ENCODE results near the gene LIPI.
"Not testable (repeated sequence)": the region's sequence is repeated elsewhere in the genome, so short reads cannot be mapped to it uniquely, and the experiment has no call there.

LIPI gene

DNA sequence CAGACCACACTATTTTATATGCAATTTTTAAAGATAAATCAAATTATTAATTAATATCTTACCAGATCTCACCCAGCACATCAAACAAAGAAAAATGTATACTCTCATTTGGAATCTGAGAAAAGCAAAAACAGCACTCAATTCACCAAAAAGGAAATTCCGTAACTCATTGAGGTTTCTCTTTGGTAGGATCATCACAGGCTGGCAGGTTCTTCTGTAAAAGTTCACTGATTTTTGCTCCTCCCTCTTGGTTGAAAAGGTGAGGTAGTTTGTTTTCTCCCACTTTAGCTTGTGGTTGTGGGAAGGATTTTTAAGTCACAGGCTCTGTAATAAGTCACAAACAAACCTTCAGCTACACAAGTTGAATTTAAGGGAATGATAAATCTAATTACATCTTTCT, at the start of gene LIPI:
TSS of gene LIPI (minus strand) at position 218 of the 400 bp plus-strand sequence. CDS start at position 108, 110 bp downstream.
- DNase-seq (ENCODE audit: low spot score): no peak

DNA sequence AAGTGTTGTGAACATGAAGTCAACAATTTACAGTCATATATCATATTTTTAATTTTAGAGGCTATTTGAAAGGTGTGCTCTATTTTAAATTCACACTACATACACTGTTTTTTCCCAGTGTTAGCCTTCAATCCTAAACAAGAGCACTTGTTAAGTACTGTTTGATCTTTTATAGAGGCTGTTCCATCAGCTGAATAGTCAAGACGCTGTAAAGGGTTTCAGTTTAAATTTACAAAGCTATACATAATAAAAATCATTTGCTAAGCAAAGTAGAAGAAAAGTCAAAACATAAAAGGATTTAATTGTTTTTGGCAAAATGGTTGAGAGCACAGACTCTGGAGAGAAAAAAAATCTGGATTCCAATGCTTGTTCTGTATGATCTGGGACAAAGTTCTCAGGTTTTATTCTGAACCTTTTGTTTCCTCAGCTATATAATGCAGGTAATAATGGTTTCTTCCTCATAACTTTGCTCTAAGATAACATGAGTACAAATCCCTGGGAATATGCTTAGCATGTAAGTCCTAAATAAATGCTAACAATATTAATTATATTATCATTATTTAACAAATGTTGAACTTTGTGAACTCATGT, 49.5 kb upstream of the LIPI start:
- DNase-seq (ENCODE audit: low spot score): no peak

DNA sequence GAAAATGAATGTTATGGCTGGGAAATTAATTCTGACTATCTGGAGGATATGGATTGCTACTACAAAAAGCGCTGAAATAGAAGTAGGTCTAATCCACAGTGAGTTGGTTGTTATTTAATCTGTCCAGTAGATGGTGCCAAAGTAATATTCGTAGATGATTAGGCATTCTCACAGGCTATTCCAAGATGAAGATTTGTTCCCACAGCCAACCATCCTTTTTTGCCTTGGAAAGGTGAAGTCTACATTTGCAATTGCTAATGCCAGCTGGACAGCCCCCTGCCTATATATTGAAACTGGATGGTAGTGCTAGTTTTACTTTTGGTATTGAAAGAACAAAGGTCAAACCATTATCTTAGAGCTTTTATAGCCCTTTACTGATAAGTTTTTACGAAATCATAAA, 49.0 kb upstream of the LIPI start:
- no peak for DNase-seq (ENCODE audit: low spot score)

DNA sequence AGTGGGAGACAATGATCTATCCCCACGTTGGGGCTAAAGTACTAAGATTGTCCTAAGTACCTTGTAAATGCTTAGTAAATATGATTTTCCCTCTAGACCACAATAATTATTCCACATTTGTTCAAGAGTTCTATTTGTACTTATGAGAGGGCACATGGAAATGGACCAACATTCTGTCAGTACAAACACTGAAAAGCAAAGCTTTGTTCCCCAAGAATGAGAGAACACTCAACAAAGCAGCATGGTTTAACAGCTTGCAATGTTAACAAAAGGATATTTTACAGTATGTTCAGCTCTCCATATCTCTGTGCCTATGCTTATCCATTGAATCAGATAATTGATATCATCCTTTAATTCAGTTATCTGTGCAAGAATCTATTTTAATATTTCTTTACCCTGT, 40.6 kb upstream of the LIPI start:
- DNase-seq (ENCODE audit: low spot score): no peak

DNA sequence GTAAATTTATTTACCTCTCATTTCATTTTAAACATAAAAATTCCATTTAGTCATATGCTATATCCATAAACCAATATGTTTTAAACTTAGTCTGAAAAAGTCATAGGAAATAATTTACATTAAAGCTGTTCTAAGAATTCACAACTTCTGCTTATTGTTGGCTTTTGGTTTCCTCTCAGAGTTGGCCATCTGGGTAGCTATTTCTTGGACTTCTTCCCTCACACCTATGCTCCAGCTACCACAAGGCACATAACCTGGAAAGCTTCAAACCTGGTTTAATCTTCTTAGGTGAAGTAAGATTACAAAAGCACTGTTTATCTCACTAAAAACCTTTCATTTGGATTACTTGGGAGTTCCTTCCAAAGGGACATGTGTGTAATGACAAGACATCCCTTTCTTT, 35.0 kb upstream of the LIPI start:
- no peak for DNase-seq (ENCODE audit: low spot score)

DNA sequence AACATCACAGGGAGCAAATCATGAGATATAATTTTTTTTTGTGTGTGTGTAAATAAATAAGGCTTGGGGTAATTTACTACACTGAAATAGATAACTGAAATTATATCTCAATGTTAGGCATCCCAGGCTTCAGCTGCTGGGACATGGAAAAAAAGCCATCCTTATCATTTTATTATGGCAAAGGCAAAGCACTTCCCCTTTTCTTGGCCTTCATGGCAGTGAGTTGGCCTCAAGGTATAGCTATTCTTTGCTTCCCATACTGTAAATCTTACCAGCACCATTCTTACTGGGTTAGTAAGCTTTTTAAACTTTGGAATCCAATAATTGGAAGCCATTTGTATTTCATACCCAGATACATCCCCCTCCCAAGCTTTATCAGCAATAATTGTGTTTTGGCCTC, 34.2 kb upstream of the LIPI start:
- DNase-seq (ENCODE audit: low spot score): no peak

DNA sequence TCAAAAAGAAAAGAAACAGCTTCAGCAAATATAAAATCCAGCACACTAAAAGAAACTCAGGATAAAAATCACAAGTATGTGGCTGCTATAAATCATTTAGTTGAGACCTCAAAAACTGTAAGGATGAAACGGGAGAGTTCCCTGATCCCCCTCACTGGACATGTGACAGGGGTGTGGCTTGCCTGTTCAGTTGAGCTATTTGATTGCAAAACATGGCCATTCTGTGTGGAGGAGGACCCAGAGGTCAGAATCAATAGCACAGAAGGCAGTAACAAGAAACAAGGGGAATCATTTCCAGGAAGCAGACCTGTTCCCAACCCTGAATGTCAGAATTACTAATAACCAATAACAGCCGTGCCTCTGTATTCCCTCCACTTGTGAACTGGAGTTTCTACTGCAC, 33.1 kb upstream of the LIPI start:
- no peak for DNase-seq (ENCODE audit: low spot score)

DNA sequence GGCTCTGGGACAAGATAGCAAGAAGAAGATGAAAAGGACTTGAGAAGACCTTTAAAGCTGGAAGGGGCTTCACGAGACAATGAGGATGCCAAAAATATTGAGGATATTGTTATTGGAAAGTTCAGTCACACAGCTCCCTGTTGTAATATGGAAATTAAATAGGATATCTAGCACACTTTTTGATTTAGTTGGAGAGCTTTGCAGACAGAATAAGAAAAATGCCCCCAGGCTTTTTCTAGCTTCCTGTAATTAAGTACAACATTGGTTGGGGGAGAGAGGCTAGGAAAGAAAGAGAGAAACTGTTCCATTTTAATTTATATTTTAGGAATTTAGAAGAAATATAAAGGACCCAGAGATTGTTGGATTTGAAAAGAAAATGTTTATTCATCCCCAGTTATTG, 32.7 kb upstream of the LIPI start:
- no peak for DNase-seq (ENCODE audit: low spot score)

DNA sequence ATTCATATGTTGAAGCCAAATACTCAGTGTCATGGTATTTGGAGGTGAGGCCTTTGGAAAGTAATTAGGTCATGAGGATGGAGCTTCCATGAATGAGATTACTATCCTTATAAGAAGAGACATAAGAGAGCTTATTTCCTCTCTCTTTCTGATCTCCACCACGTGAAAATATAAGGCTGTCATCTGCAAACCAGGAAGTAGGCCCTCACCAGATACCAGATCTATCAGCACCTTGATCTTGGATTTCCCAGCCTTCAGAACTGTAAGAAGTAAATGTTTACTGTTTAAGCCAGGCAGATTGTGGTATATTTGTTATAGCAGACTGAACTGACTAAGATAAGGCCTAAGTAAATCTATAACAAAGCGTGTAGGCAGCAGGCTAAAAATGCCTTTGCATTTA, 30.5 kb upstream of the LIPI start:
- no peak for DNase-seq (ENCODE audit: low spot score)

DNA sequence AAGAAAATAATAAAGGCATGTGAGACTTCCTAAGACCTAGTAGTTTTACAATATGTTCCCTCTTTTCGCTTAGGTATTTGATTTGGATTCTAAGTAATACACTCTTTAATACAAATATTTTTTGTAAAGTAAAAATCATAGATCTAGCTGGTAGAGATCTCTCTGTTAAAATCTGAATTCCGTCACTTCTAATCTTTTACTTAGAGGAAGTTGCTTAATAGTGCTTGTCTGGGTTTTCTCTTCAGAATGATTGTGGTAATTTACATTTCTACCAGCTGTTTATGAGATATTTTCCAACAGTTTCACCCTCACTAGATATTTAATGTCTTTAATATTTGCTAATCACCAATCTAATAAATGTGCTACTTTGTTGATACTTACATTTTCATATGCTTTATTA, 28.5 kb upstream of the LIPI start:
- no peak for DNase-seq (ENCODE audit: low spot score)

DNA sequence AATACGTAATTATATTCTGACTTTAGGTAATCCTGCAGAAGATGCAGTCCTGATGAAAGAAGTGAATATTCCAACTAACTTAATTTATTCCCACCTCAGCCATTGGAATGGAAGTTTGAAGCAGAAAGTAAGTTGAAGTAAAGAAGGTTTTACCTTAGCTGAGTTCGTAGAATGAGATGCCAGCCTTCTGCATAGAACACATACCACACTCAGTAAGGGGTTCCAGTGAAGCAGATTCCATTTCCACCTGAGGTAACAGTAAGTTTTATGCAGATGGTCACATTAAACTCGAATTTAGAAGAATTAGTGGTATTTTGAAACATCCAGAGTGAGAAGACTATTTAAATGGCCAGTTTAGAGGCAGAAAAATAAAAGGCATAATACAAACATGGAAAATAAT, 25.4 kb upstream of the LIPI start:
- no peak for DNase-seq (ENCODE audit: low spot score)

DNA sequence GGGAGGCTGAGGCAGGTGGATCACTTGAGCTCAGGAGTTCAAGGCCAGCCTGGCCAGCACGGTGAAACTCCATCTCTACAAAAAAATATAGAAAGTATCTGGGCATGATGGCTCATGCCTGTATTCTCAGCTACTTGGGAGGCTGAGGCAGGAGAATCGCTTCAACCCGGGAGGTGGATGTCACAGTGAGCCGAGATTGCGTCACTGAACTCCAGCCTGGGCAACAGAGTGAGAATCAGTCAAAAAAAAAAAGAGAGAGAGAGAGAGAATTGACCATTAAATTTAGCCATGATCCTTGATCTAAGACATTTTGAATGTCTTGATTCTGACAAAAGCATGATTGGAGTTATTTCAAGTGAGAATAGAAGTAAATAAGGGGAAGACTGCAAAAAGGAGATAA, 24.3 kb upstream of the LIPI start:
- no peak for DNase-seq (ENCODE audit: low spot score)

DNA sequence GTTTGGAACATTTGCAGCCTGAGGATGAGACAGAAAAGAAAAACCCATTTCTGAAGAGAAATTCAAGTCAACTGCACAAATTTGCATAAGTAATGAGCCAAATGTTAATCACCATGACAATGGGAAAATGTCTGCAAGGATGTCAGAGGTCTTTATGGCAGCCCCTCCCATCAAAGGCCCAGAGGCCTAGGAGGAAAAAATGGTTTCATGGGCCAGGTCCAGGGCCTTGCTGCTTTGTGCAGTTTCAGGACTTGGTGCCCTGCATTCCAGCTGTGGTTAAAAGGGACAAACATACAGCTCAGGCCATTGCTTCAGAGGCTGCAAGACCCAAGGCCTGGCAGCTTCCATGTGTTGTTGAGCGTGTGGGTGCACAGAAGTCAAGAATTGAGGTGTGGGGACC, 18.6 kb upstream of the LIPI start:
- no peak for DNase-seq (ENCODE audit: low spot score)

DNA sequence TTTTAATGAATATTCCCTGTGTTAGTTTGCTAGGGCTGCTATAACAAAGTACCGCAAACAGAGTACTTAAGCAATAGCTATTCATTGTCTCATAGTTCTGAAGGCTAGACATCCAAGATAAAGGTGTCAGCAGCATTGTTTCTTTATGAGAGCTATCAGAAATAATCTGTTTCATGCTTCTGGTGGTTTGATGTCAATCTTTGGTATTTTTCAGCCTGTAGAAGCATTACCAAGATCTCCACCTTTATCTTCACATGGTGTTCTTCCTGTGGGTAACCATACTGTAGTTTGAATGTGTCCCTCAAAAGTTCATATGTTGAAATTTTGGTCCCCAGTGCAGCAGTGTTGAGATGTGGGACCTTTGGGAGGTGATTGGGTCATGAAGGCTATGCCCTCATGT, 12.6 kb upstream of the LIPI start:
- DNase-seq (ENCODE audit: low spot score): no peak

DNA sequence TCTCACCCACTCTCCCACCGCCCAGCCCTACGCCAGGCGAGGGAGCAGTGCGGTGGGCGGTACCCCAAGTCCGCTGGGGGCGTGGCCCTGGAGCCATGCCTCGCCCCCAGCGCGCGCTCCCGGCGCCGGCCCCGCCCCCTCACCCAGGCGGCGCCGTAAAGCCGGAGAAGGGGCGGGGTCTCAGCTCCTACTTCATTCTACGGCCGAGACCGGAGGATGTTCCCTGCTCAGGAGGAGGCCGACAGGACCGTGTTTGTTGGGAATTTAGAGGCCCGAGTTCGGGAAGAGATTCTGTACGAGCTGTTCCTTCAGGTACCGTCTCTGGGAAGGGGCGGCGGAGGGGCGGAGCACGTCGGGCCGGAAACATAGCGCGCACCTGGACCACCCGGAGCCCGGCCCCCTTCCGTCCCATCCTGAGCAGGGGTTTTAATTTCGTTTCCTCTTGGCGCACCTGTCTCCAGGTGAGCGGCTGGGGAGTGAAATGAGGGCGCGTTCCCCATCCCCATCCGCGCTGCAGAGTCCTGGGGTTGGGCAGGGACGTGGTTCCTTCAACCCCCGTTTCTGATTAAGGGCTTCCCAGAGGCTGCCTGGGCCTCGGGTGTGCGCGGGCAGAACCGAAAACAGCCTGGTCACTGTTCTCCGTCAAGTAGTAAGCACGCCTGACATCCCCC, 5.4 kb upstream of the LIPI start, which contains the start of gene RBM11:
TSS of gene RBM11 (plus strand) at position 187 of the 671 bp plus-strand sequence. CDS start at position 217, 30 bp downstream.
- DNase-seq (ENCODE audit: low spot score): peak; percentile 70

DNA sequence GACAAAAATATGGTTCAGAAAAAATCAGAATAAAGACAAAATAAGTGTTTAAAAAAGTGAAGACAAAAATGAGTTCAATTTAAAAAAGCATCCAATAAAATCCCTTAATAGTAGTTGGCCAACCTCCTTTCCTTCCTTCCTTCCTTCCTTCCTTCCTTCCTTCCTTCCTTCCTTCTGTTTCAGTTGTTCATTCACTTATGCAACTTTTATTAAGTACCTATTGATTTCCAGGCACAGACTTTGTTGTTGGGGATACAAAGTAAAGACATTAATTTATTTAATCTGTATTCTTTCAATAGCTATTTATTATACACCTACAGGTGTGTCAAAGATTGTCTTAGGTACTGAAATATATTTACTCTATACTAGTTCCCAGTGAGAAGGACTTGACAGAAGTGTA, 2.4 kb upstream of the LIPI start:
- DNase-seq (ENCODE audit: low spot score): no peak

DNA sequence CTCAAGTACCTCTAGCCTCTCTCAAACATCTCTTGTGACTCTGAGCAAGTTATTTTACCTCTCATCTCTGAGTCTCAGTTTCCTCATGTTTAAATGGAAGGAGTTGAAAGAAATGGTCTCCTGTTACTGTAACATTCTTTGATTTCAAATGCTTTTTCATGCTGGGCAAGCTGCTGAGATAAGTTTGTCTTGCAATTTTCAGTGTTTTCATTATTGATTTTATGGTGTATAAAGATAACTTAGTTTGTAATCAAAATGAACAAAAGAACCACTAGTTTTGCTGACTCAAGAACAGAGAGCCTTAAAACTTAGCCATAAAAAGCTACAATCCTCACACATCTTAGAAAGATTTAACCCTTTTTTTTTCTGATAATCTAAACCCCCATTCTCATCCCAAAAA, 4.5 kb downstream of the LIPI start:
- DNase-seq (ENCODE audit: low spot score): no peak

DNA sequence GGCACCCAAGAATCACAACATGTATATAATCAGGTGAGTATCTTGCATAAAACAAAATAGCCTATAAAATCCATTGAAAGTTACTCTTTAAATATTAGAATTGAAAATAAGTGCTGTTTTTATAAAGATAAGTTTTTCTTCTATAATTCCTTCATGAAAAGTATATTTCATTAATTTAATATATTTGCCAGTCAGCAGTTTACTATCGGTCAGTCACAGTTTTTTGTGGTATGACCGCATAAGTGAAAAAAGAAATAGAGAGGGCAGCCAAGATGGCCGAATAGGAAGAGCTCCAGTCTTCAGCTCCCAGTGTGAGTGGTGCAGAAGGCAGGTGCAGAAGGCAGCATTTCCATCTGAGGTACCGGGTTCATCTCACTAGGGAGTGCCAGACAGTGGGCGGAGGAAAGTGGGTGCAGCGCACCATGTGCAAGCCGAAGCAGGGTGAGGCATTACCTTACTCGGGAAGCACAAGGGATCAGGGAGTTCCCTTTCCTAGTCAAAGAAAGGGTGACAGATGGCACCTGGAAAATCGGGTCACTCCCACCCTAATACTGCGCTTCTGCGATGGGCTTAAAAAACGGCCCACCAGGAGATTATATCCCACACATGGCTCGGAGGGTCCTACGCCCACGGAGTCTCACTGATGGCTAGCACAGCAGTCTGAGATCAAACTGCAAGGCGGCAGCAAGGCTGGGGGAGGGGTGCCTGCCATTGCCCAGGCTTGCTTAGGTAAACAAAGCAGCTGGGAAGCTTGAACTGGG, 44.1 kb downstream of the LIPI start:
- not testable (repeated sequence) for DNase-seq (ENCODE audit: low spot score)

DNA sequence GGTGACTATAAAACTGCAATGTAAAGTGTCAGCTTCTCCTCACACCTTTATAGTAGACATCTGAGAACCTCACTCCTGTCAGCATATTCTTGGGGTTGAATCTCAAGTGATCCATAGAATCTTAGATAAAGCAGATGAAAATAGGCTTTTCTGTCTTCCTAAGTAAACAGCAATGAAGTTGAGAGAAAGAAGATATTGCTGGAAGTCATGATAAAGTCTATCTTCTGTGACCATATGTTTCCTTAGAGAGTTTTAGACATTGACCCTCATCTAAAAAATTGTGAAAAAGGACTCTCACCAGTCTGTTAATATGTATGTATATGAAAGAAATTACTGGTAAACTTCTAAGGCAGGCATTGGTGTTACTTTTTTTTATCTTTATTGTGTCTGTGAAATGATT, 66.8 kb downstream of the LIPI start:
- no peak for DNase-seq (ENCODE audit: low spot score)

DNA sequence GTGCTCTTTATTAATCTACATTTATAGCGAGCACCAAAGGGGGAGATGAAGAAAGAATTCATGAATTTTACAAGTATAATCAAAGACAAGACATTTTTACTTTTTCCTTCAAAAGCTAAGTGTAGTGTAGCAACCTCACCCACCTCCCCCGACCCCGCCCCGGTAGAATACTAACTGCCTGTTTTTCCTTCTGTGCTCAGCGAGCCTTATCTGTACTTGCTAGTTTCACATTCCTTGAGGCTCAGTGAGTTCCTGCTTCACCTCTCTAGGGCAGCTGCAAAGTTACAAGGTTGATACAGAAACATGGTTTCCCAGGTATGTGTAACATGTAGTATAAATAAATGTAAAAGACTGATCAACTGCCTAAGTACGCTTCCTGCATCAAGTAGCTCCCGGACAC, 86.5 kb downstream of the LIPI start:
- no peak for DNase-seq (ENCODE audit: low spot score)

DNA sequence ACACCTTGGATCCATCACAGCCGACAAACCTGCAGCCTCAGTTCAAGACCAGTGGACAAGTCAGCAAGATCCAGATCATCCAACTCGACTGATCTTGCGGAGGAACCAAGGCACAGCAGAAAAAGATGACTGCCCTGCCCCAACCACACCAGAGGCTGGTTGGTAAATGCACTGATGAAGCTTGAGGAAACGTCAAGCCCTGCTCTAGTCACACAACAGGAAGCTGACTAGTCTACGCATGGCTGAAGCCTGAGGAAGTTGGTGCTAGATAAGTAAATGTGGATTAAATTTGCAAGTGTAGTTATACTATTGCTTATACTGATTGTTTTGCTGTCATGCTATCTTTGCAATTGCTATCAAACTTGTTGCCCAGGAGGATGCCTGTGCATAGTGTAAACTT, 89.0 kb downstream of the LIPI start:
- DNase-seq (ENCODE audit: low spot score): no peak

DNA sequence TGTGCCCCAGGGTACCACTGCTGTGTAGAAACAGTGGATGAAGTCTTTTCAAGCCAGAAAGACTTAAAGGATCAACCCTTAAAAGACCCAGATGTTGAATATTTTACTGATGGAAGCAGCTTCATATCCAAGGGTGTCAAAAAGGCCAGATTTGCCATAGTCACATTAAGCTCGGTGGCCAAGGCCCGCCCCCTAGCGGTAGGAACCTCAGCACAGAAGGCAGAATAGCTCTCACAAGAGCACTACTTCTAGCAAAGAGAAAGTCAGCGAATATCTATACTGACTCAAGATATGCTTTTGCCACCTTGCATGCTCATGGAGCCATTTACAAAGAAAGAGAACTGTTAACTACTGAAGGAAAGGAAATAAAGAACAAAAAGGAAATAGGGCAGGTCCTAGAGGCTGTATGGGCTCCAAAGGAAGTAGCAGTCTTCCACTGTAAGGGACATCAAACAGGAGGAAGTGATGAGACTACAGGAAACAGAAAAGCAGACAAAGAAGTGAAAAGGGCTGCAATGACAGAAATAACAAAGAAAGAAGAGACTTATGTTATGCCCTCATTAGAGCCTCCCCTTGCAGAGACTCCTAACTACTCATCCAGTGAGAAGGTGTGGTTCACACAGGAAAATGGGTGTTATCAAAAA, 90.5 kb downstream of the LIPI start:
- no peak for DNase-seq (ENCODE audit: low spot score)

DNA sequence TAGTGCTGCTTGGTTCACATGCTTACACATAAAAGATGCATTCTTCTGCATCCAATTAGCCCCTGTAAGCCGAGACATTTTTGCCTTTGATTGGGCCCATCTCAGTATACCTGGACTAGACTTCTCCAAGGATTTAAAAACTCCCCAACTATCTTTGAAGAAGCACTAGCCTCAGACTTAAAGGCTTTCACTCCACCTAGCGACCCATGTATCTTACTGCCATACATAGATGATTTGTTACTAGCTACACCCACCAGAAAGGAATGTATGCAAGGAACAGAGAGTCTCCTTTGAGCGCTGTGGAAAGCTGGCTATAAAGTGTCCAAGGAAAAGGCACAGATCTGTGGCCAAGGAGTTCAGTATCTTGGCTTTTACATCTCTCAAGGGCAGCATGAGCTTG, 91.7 kb downstream of the LIPI start:
- no peak for DNase-seq (ENCODE audit: low spot score)

Data from left forelimb (tissue), 1 donor.